Astrocyte (in vitro differentiated cells and primary cell): ENCODE data around the gene CNST. TPM values are rescaled to one million over a fixed set of nuclear protein-coding genes. Genes with fewer than 3 reads are reported as not detected.

Source experiments
- DNase-seq: peaks from one replicate; pipeline ENCODE4 v3.0.0-alpha.2; 2010; ENCODE audit warnings: low read depth
- FAIRE-seq: peaks from 2 replicates; lab custom pipeline; 2011; peaks lifted over from hg19 to GRCh38; lab: Jason Lieb, UNC
- H2AFZ ChIP-seq: 2 replicates; pipeline ENCODE4 v1.6.0; 2012; ENCODE audit warnings: low read depth, low read length, inconsistent platforms
- H3K27ac ChIP-seq: 2 replicates; pipeline ENCODE4 v1.5.1; 2011; ENCODE audit warnings: low read depth, low read length, inconsistent platforms
- H3K27me3 ChIP-seq: 2 replicates; pipeline ENCODE4 v1.6.0; 2011; ENCODE audit warnings: low read length, inconsistent platforms; ENCODE audit not compliant: insufficient read depth
- H3K36me3 ChIP-seq: 2 replicates; pipeline ENCODE4 v1.5.1; 2011; ENCODE audit warnings: low read length, inconsistent platforms; ENCODE audit not compliant: insufficient read depth
- H3K4me1 ChIP-seq: 2 replicates; pipeline ENCODE4 v1.5.1; 2011; ENCODE audit warnings: low read length, inconsistent platforms; ENCODE audit not compliant: insufficient read depth
- H3K4me2 ChIP-seq: 2 replicates; pipeline ENCODE4 v1.6.0; 2012; ENCODE audit warnings: low read length, inconsistent platforms
- H3K4me3 ChIP-seq: 2 replicates; pipeline ENCODE4 v1.5.1; 2011; ENCODE audit warnings: low read depth, mild to moderate bottlenecking, low read length, inconsistent platforms; ENCODE audit not compliant: insufficient read depth
- H3K79me2 ChIP-seq: 2 replicates; pipeline ENCODE4 v1.6.0; 2012; ENCODE audit warnings: mild to moderate bottlenecking, low read length, inconsistent platforms; ENCODE audit not compliant: insufficient read depth
- H3K9ac ChIP-seq: 2 replicates; pipeline ENCODE4 v1.6.0; 2012; ENCODE audit warnings: mild to moderate bottlenecking, low read length, inconsistent platforms
- H3K9me3 ChIP-seq: 2 replicates; pipeline ENCODE4 v1.5.1; 2012; ENCODE audit warnings: low read depth, mild to moderate bottlenecking, low read length, inconsistent platforms; ENCODE audit not compliant: insufficient read depth
- H4K20me1 ChIP-seq: 2 replicates; pipeline ENCODE4 v1.6.0; 2012; ENCODE audit warnings: low read length, inconsistent platforms; ENCODE audit not compliant: insufficient read depth
- H3K27ac Mint-ChIP-seq: one replicate; pipeline ENCODE4 v1.8.0; 2021; ENCODE audit warnings: mild to moderate bottlenecking, mixed read lengths; ENCODE audit not compliant: unreplicated experiment
- H3K27me3 Mint-ChIP-seq: one replicate; pipeline ENCODE4 v1.8.0; 2021; ENCODE audit warnings: low read depth, mixed read lengths; ENCODE audit not compliant: unreplicated experiment
- H3K36me3 Mint-ChIP-seq: one replicate; pipeline ENCODE4 v1.8.0; 2021; ENCODE audit warnings: low read depth, mixed read lengths; ENCODE audit not compliant: unreplicated experiment
- H3K4me1 Mint-ChIP-seq: one replicate; pipeline ENCODE4 v1.8.0; 2021; ENCODE audit warnings: low read depth, mixed read lengths; ENCODE audit not compliant: unreplicated experiment
- H3K4me3 Mint-ChIP-seq: one replicate; pipeline ENCODE4 v1.8.0; 2021; ENCODE audit warnings: mild to moderate bottlenecking, moderate library complexity, mixed read lengths; ENCODE audit not compliant: unreplicated experiment
- H3K9me3 Mint-ChIP-seq: one replicate; pipeline ENCODE4 v1.8.0; 2021; ENCODE audit warnings: mild to moderate bottlenecking, mixed read lengths; ENCODE audit not compliant: unreplicated experiment
- CTCF ChIP-seq: IDR thresholded peaks from 2 replicates; pipeline ENCODE4 v1.5.1; 2011; ENCODE audit warnings: low read depth, mild to moderate bottlenecking, inconsistent platforms, low read length, moderate library complexity; ENCODE audit not compliant: insufficient read depth
- EZH2 ChIP-seq: IDR thresholded peaks from 2 replicates; pipeline ENCODE4 v1.6.1; 2012; ENCODE audit warnings: mild to moderate bottlenecking, low read length, inconsistent platforms; ENCODE audit not compliant: insufficient read depth
- total RNA-seq: library from RNA; stranded (reverse); gene quantifications from 2 replicates; pipeline ENCODE4 v1.2.1, GENCODE V29; 2021

The CNST gene
- total RNA-seq, 1 donor from 2014 or later = 19.8 TPM

GRCh38 chr1:246639732-246640131, 73.5 kb downstream of the CNST start:
- Mint-ChIP-seq H3K4me1 (no peaks in the 10 kb centered on the region), H3K27me3 (no peaks in the 10 kb centered on the region), H3K9me3 (no peaks in the 10 kb centered on the region), H3K4me3 (no peak overlapping the region), H3K27ac (no peak overlapping the region), H3K36me3 (peaks cover 11% of the 10 kb centered on the region)
- H3K27me3 ChIP-seq = no peaks in the 10 kb centered on the region
- no peaks in the 10 kb centered on the region for H3K4me1 ChIP-seq
- FAIRE-seq (no peak), DNase-seq (no peak)
- H3K9me3 ChIP-seq = peaks cover 2% of the 10 kb centered on the region
- H3K27ac ChIP-seq = no peak overlapping the region
- H3K36me3 ChIP-seq = peaks cover 5% of the 10 kb centered on the region
- no peak overlapping the region for H3K4me2 ChIP-seq
- peaks cover 5% of the 10 kb centered on the region for H4K20me1 ChIP-seq
- H2AFZ ChIP-seq = no peak overlapping the region
- H3K9ac ChIP-seq = no peak overlapping the region
- peaks cover 10% of the 10 kb centered on the region for H3K79me2 ChIP-seq
- TF ChIP-seq CTCF = no peak
- no peak for TF ChIP-seq EZH2
- no peak overlapping the region for H3K4me3 ChIP-seq

GRCh38 chr1:246640747-246641146, 74.5 kb downstream of the CNST start:
- FAIRE-seq = no peak

More at GRCh38 chr1:246640747-246641146, 74.5 kb downstream of the CNST start:
- Mint-ChIP-seq H3K27me3 (no peaks in the 10 kb centered on the region), H3K4me1 (no peaks in the 10 kb centered on the region), H3K27ac (no peak overlapping the region), H3K9me3 (no peaks in the 10 kb centered on the region), H3K4me3 (no peak overlapping the region), H3K36me3 (peaks cover 12% of the 10 kb centered on the region)
- Histone ChIP-seq H3K27ac (no peak overlapping the region), H2AFZ (no peak overlapping the region), H3K9me3 (peaks cover 2% of the 10 kb centered on the region), H3K9ac (no peak overlapping the region), H3K4me3 (no peak overlapping the region), H3K4me1 (no peaks in the 10 kb centered on the region), H3K4me2 (no peak overlapping the region), H3K27me3 (no peaks in the 10 kb centered on the region), H4K20me1 (peaks cover 5% of the 10 kb centered on the region), H3K79me2 (peaks cover 10% of the 10 kb centered on the region), H3K36me3 (peaks cover 5% of the 10 kb centered on the region)
- TF ChIP-seq EZH2 (no peak), CTCF (no peak)
- DNase-seq = no peak
